Activated CD4-positive, alpha-beta T cell treated with anti-CD3 and anti-CD28 coated beads, Interleukin-2, amount 50 U/mL, for 16 hours (primary cell): ENCODE data around the gene PTTG1.

Experiments used
- DNase-seq: peaks from one replicate; pipeline ENCODE4 v3.0.0-alpha.2; 2020

Gene PTTG1

DNA sequence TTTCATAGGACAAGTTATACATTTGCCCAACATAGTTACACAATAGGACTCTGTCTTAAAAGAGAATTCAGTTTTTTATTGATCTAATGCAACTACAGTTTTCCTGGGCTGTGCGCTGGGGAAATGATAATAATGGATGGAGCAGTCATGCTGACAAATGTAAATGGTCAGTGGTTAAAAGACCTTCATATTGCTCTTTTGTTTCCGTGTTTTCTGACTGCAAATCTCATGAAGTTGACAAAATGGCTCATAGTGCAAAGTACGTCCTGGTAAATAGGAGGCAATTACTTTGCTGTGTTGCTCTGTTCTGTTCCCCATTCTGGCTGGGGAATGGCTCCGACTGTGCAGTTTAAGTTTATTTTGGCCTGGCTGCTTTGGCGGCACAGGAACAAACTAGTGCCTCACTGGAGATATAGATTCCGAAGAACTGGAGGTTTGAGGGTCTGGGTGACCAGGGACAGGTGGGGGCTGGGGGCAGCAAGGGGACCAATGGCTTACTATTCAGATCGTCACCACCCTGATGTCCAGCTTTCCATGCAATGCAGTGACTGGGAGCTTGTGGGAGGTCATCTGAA lies 54.3 kb downstream of the PTTG1 start:
- no peak for DNase-seq

DNA sequence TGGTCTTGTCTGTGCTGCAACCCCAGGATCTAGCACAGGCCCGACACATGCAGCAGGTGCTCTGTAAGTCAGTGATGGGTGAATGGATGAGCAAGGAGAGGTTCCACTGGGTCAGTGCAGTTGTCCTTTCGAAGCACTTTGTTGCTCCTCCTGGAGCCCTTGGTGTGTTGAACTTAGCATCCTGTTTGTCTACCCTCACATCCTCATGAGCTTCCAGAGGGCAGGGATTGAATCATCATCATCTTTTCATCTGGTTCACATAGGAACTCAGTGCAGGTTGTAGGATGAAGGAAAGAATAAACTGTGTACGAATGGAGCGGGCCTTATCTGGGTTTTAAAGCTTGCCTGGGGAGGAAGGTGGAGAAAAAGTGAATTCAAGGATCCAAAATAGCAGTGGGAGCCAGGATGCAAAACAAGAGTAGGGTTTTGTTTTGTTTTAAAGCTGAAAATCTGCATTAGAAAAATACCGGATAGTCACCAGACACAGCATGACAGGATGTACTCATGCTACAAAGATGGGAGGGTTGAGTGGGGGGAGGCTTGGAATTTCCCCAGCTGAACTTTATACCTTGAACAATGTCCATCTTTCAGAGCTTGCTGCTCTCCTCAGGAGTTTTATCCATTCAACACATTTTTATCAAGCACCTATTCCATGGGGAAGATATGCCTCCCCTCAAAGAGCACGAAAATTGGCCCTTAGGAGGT lies 55.8 kb downstream of the PTTG1 start:
- DNase-seq = no peak

DNA sequence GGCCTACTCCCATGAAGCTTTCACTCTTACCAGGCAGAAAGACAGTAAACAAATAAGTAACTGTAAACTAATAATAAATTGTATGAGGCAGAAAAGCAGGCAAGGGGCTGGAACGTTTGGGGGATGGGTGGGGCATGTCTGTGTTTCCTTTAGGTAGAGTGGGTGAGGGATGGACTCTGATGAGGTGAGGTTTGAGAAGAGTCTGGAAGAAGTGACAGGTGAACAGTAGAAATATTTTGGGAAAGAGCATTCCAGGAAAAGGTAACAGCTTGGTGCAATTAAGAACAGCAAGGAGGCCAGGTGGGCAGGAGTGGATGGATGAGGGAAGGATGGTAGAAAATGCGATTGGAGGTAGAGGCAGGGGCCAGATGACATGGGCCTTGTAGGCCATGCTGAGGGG lies 56.5 kb downstream of the PTTG1 start:
- DNase-seq = no peak
